H9 (cell line): Measurements from ENCODE around the gene DENND6A. TPM values are rescaled to one million over a fixed set of nuclear protein-coding genes. Genes with fewer than 3 reads are reported as not detected.

Experiments
- DNase-seq: peaks from one replicate; pipeline ENCODE4 v3.0.0-alpha.2; 2017
- H2AFZ ChIP-seq: one replicate; pipeline ENCODE4 v1.6.1; 2013; ENCODE audit warnings: mild to moderate bottlenecking, low read length, control low read depth, moderate library complexity
- H2AK5ac ChIP-seq: 2 replicates; pipeline ENCODE4 v1.6.1; 2013; ENCODE audit warnings: low read length, control low read depth, mixed read lengths; ENCODE audit not compliant: insufficient read length
- H2BK120ac ChIP-seq: one replicate; pipeline ENCODE4 v1.6.1; 2013; ENCODE audit warnings: low read depth, mild to moderate bottlenecking, low read length, control low read depth, inconsistent platforms; ENCODE audit not compliant: poor library complexity, severe bottlenecking
- H2BK12ac ChIP-seq: 2 replicates; pipeline ENCODE4 v1.6.1; 2013; ENCODE audit warnings: low read length, control low read depth, mixed read lengths, low read depth; ENCODE audit not compliant: insufficient read length
- H2BK15ac ChIP-seq: 2 replicates; pipeline ENCODE4 v1.6.1; 2013; ENCODE audit warnings: low read depth, low read length, control low read depth
- H2BK20ac ChIP-seq: one replicate; pipeline ENCODE4 v1.6.1; 2013; ENCODE audit warnings: low read depth, mild to moderate bottlenecking, low read length, control low read depth, inconsistent platforms; ENCODE audit not compliant: poor library complexity, severe bottlenecking
- H2BK5ac ChIP-seq: 2 replicates; pipeline ENCODE4 v1.6.1; 2013; ENCODE audit warnings: low read length, control low read depth, mixed read lengths; ENCODE audit not compliant: insufficient read length
- H3K14ac ChIP-seq: 2 replicates; pipeline ENCODE4 v1.6.1; 2013; ENCODE audit warnings: low read length, control low read depth; ENCODE audit not compliant: insufficient read depth
- H3K18ac ChIP-seq: 2 replicates; pipeline ENCODE4 v1.6.1; 2013; ENCODE audit warnings: low read depth, mild to moderate bottlenecking, mixed read lengths, low read length, control low read depth; ENCODE audit not compliant: insufficient read length
- H3K23ac ChIP-seq: 2 replicates; pipeline ENCODE4 v1.6.1; 2013; ENCODE audit warnings: low read length, control low read depth, mixed read lengths, low read depth; ENCODE audit not compliant: insufficient read length
- H3K23me2 ChIP-seq: 2 replicates; pipeline ENCODE4 v1.6.1; 2013; ENCODE audit warnings: low read depth, mild to moderate bottlenecking, mixed read lengths, low read length, control low read depth; ENCODE audit not compliant: insufficient read length, poor library complexity, severe bottlenecking
- H3K27ac ChIP-seq: 2 replicates; pipeline ENCODE4 v1.5.1; 2013; ENCODE audit warnings: low read length, control low read depth, mixed read lengths, low read depth; ENCODE audit not compliant: insufficient read length
- H3K27me3 ChIP-seq: 2 replicates; pipeline ENCODE4 v1.6.1; 2013; ENCODE audit warnings: low read length, control low read depth, inconsistent platforms; ENCODE audit not compliant: insufficient read depth
- H3K4ac ChIP-seq: 2 replicates; pipeline ENCODE4 v1.6.1; 2013; ENCODE audit warnings: low read depth, mild to moderate bottlenecking, control low read depth, inconsistent platforms, low read length, moderate library complexity
- H3K4me1 ChIP-seq: 2 replicates; pipeline ENCODE4 v1.6.1; 2013; ENCODE audit warnings: low read length, control low read depth, inconsistent platforms; ENCODE audit not compliant: insufficient read depth
- H3K4me2 ChIP-seq: 2 replicates; pipeline ENCODE4 v1.6.1; 2013; ENCODE audit warnings: low read length, control low read depth, mixed read lengths; ENCODE audit not compliant: insufficient read length, insufficient read depth
- H3K56ac ChIP-seq: 2 replicates; pipeline ENCODE4 v1.6.1; 2013; ENCODE audit warnings: low read depth, mild to moderate bottlenecking, mixed read lengths, low read length, control low read depth; ENCODE audit not compliant: insufficient read length
- H3K79me1 ChIP-seq: 2 replicates; pipeline ENCODE4 v1.6.1; 2013; ENCODE audit warnings: low read depth, mild to moderate bottlenecking, moderate library complexity, low read length, control low read depth, inconsistent platforms; ENCODE audit not compliant: insufficient read depth, poor library complexity, severe bottlenecking
- H3K79me2 ChIP-seq: 2 replicates; pipeline ENCODE4 v1.6.1; 2013; ENCODE audit warnings: low read length, control low read depth, inconsistent platforms; ENCODE audit not compliant: insufficient read depth
- H3K9ac ChIP-seq: 2 replicates; pipeline ENCODE4 v1.6.1; 2013; ENCODE audit warnings: low read length, control low read depth, mixed read lengths; ENCODE audit not compliant: insufficient read length; ENCODE audit errors: extremely low read depth
- H3K9me3 ChIP-seq: one replicate; pipeline ENCODE4 v1.6.1; 2013; ENCODE audit warnings: low read depth, low read length, inconsistent platforms; ENCODE audit not compliant: control insufficient read depth
- H3T11ph ChIP-seq: one replicate; pipeline ENCODE4 v1.6.1; 2013; ENCODE audit warnings: mild to moderate bottlenecking, low read length, control low read depth, inconsistent platforms
- H4K20me1 ChIP-seq: one replicate; pipeline ENCODE4 v1.6.1; 2013; ENCODE audit not compliant: control insufficient read depth, insufficient read length, insufficient read depth
- H4K5ac ChIP-seq: 2 replicates; pipeline ENCODE4 v1.6.1; 2013; ENCODE audit warnings: low read depth, mild to moderate bottlenecking, mixed read lengths, low read length, control low read depth; ENCODE audit not compliant: insufficient read length
- H4K8ac ChIP-seq: replicated peaks from 2 replicates; pipeline ENCODE4 v1.6.1; 2013; ENCODE audit warnings: low read length, control low read depth, mixed read lengths, low read depth; ENCODE audit not compliant: insufficient read length
- H4K91ac ChIP-seq: 2 replicates; pipeline ENCODE4 v1.6.1; 2013; ENCODE audit warnings: low read depth, mild to moderate bottlenecking, moderate library complexity, mixed read lengths, low read length, control low read depth; ENCODE audit not compliant: insufficient read length
- H3K27ac Mint-ChIP-seq, 3 experiments: 2 replicates in 2 of 3; 3 replicates in 1 of 3; pipeline ENCODE4 v1.8.0; 2020 to 2021; ENCODE audit warnings: mixed read lengths in 3 of 3, mild to moderate bottlenecking in 1 of 3, moderate library complexity in 1 of 3
- H3K27me3 Mint-ChIP-seq: 2 replicates; pipeline ENCODE4 v1.8.0; 2021; ENCODE audit warnings: low read depth, mild to moderate bottlenecking, moderate library complexity, mixed read lengths
- H3K36me3 Mint-ChIP-seq, 3 experiments: 2 replicates in 2 of 3; 3 replicates in 1 of 3; pipeline ENCODE4 v1.8.0; 2020 to 2021; ENCODE audit warnings: low read depth in 3 of 3, mixed read lengths in 3 of 3; ENCODE audit not compliant: insufficient read depth in 1 of 3
- H3K4me1 Mint-ChIP-seq, 2 experiments: 2 replicates each; pipeline ENCODE4 v1.8.0; 2020; ENCODE audit warnings: mixed read lengths in 2 of 2
- H3K4me3 Mint-ChIP-seq, 2 experiments: 2 replicates in 1 of 2; 3 replicates in 1 of 2; pipeline ENCODE4 v1.8.0; 2020 to 2021; ENCODE audit warnings: mild to moderate bottlenecking in 2 of 2, mixed read lengths in 2 of 2, moderate library complexity in 1 of 2
- H3K9me3 Mint-ChIP-seq, 2 experiments: 2 replicates in 1 of 2; 3 replicates in 1 of 2; pipeline ENCODE4 v1.8.0; 2020; ENCODE audit warnings: mild to moderate bottlenecking in 2 of 2, mixed read lengths in 2 of 2, moderate library complexity in 1 of 2
- WGBS: extraction: QIAGEN DNeasy Blood & Tissue Kit; methylation state at CpG from one replicate; pipeline ENCODE4 v1.1.7; 2013; ENCODE audit warnings: missing lambda C conversion rate, low lambda C conversion rate, mixed read lengths; ENCODE audit not compliant: insufficient read length; ENCODE audit errors: extremely low coverage; 5-methylcytosine and 5-hydroxymethylcytosine counted together
- total RNA-seq: library from RNA; stranded (reverse); gene quantifications from 2 replicates; pipeline ENCODE4 v1.2.1, GENCODE V29; 2021
- TF ChIP-seq, protein P1 (sequence below): fragments of 200-600 bp; sonication (generic); conservative IDR thresholded peaks from 3 replicates; pipeline ENCODE4 v1.8.0; 2021; ENCODE audit warnings: antibody characterized with exemption, mild to moderate bottlenecking

Gene DENND6A
- total RNA-seq, 1 experiment from 2014 or later, result 13.2 TPM

GRCh38 chr3:57681691-57682090 lies 11.2 kb downstream of the DENND6A start:
- Mint-ChIP-seq H3K9me3 (no peaks in the 10 kb centered on the region), H3K27ac (no peak overlapping the region), H3K36me3 (peaks cover 0 to 8% (median 0%) of the 10 kb centered on the region in 3 experiments; a peak in 3 of 7 replicates), H3K27me3 (no peaks in the 10 kb centered on the region), H3K4me3 (no peak overlapping the region), H3K4me1 (no peaks in the 10 kb centered on the region)
- Histone ChIP-seq H3K4me1 (no peaks in the 10 kb centered on the region), H3K18ac (no peak overlapping the region), H3K9me3 (no peaks in the 10 kb centered on the region), H3K79me2 (no peaks in the 10 kb centered on the region; the same call in 1 of the 2 replicates), H2AFZ (no peak overlapping the region), H2BK20ac (no peak overlapping the region), H3K14ac (no peak overlapping the region), H3K4ac (no peak overlapping the region), H2BK15ac (no peak overlapping the region), H4K91ac (no peak overlapping the region), H4K8ac (no peak overlapping the region), H4K5ac (no peak overlapping the region), H3K23me2 (no peaks in the 10 kb centered on the region), H2AK5ac (no peak overlapping the region), H3K23ac (no peak overlapping the region), H3K27me3 (no peaks in the 10 kb centered on the region), H3K79me1 (no peaks in the 10 kb centered on the region), H3T11ph (no peak overlapping the region), H3K27ac (no peak overlapping the region), H3K9ac (no peak overlapping the region), H2BK5ac (no peak overlapping the region), H2BK120ac (no peak overlapping the region), H2BK12ac (no peak overlapping the region), H4K20me1 (no peaks in the 10 kb centered on the region), H3K4me2 (no peak overlapping the region), H3K56ac (no peak overlapping the region)
- no peak for DNase-seq
- TF ChIP-seq, protein P1, sequence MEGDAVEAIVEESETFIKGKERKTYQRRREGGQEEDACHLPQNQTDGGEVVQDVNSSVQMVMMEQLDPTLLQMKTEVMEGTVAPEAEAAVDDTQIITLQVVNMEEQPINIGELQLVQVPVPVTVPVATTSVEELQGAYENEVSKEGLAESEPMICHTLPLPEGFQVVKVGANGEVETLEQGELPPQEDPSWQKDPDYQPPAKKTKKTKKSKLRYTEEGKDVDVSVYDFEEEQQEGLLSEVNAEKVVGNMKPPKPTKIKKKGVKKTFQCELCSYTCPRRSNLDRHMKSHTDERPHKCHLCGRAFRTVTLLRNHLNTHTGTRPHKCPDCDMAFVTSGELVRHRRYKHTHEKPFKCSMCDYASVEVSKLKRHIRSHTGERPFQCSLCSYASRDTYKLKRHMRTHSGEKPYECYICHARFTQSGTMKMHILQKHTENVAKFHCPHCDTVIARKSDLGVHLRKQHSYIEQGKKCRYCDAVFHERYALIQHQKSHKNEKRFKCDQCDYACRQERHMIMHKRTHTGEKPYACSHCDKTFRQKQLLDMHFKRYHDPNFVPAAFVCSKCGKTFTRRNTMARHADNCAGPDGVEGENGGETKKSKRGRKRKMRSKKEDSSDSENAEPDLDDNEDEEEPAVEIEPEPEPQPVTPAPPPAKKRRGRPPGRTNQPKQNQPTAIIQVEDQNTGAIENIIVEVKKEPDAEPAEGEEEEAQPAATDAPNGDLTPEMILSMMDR, result no peak
- no CpG with 5 or more reads among the region's 1 CpG for WGBS
